ENCODE measurements around the gene FCRL6.

FCRL6 gene

GRCh38 chr1:159841749-159842148 is 39.6 kb downstream of the FCRL6 start:
- TF ChIP-seq CTCF (conservative IDR thresholded peaks at IDR 0.05; ENCODE audit: low read depth, low read length) = no peak
- DNase-seq (ENCODE audit: low read depth) = no peak
- H3K4me3 ChIP-seq (ENCODE audit: low read length) = no peak overlapping the region

- no peak for TF ChIP-seq CTCF (conservative IDR thresholded peaks at IDR 0.05; ENCODE audit: low read depth, low read length)
- no peak overlapping the region for H3K4me3 ChIP-seq (ENCODE audit: low read length)
Observed at GRCh38 chr1:159843459-159843858, 41.3 kb downstream of the FCRL6 start.

GRCh38 chr1:159845751-159846629 is 43.8 kb downstream of the FCRL6 start:
- no peak for TF ChIP-seq CTCF (conservative IDR thresholded peaks at IDR 0.05; ENCODE audit: low read depth, low read length)
- no peak for DNase-seq (ENCODE audit: low read depth)
- H3K4me3 ChIP-seq (ENCODE audit: low read length) = no peak overlapping the region

More at GRCh38 chr1:159843459-159843858, 41.3 kb downstream of the FCRL6 start:
- DNase-seq (ENCODE audit: low read depth) = no peak

- DNase-seq (ENCODE audit: low read depth) = no peak
- no peak for TF ChIP-seq CTCF (conservative IDR thresholded peaks at IDR 0.05; ENCODE audit: low read depth, low read length)
- H3K4me3 ChIP-seq (ENCODE audit: low read length) = no peak overlapping the region
Observed at GRCh38 chr1:159847231-159847630, 45.1 kb downstream of the FCRL6 start.

GRCh38 chr1:159848326-159848725 is 46.2 kb downstream of the FCRL6 start:
- TF ChIP-seq CTCF (conservative IDR thresholded peaks at IDR 0.05; ENCODE audit: low read depth, low read length) = no peak
- H3K4me3 ChIP-seq (ENCODE audit: low read length) = no peak overlapping the region
- no peak for DNase-seq (ENCODE audit: low read depth)

GRCh38 chr1:159849626-159850366 is 47.6 kb downstream of the FCRL6 start:
- no peak for TF ChIP-seq CTCF (conservative IDR thresholded peaks at IDR 0.05; ENCODE audit: low read depth, low read length)
- H3K4me3 ChIP-seq (ENCODE audit: low read length) = no peak overlapping the region
- DNase-seq (ENCODE audit: low read depth) = no peak

Data from retinal pigment epithelial cell (primary cell).